Measurements from ENCODE around the gene CD248.
"Not testable (repeated sequence)": the region's sequence is repeated elsewhere in the genome, so short reads cannot be mapped to it uniquely, and the experiment has no call there.

Gene CD248, protein sequence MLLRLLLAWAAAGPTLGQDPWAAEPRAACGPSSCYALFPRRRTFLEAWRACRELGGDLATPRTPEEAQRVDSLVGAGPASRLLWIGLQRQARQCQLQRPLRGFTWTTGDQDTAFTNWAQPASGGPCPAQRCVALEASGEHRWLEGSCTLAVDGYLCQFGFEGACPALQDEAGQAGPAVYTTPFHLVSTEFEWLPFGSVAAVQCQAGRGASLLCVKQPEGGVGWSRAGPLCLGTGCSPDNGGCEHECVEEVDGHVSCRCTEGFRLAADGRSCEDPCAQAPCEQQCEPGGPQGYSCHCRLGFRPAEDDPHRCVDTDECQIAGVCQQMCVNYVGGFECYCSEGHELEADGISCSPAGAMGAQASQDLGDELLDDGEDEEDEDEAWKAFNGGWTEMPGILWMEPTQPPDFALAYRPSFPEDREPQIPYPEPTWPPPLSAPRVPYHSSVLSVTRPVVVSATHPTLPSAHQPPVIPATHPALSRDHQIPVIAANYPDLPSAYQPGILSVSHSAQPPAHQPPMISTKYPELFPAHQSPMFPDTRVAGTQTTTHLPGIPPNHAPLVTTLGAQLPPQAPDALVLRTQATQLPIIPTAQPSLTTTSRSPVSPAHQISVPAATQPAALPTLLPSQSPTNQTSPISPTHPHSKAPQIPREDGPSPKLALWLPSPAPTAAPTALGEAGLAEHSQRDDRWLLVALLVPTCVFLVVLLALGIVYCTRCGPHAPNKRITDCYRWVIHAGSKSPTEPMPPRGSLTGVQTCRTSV

DNA sequence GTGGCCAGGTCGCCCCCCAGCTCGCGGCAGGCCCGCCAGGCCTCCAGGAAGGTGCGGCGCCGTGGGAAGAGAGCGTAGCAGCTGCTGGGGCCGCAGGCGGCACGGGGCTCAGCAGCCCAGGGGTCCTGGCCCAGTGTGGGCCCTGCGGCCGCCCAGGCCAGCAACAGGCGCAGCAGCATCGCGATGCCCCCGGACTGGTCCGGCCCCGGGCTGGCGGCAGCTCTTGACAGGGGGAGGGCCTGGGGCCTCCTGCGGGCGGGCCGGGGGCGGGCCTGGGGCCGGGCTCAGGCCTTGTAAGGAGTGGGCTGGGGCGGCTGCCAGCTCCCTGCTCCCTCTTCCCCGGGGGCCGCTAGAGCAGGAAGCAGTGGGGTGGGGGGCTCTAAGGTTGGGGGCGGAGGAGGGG, at the start of gene CD248:
Gene CD248, minus strand, starts transcription at position 196 of the 403 bp plus-strand sequence. Its CDS starts 17 bp downstream, at position 179.
- DNase-seq = no peak

DNA sequence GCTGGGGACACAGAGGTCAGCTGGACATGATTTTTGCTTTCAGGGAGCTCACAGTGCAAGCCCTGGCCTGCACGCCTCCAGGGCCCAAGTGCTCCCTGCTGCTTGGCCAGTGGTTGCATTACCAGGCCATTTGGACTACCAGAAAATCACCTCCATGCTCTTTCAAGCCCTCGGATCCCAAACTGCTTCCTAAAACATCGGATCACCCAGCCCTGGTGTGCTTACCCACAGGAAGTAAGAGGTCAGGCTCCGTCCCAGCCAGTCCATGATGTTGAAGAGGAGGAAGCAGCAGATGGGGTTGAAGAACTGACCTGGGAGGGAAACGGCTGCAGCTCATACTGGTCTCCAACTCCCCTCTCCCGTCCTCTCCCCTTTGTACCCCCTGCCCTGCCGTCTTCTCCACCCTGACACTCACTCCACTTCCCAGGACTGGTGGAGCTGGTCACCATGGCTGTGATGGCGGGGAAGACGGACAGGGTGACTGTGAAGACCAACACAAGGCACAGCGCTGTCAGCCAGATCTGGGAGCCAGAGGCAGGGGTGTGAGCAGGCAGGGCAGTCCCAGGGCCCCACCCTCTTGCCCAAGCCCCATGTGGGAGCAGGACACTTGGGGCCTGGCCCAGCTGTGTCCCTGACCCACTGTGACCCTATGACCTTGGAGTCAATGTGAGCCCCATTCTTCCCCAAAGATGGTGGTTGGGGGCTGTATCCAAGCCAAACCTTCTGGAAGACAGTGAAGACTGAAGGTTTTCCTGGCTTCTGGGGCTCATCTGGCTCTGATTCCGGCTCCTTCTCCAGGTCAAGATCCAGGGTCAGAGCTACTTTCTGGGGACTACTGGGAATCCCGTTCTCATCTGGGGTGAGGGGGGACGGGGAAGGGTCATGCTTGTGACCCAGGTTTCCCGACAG, 49.1 kb upstream of the CD248 start:
- DNase-seq = no peak

DNA sequence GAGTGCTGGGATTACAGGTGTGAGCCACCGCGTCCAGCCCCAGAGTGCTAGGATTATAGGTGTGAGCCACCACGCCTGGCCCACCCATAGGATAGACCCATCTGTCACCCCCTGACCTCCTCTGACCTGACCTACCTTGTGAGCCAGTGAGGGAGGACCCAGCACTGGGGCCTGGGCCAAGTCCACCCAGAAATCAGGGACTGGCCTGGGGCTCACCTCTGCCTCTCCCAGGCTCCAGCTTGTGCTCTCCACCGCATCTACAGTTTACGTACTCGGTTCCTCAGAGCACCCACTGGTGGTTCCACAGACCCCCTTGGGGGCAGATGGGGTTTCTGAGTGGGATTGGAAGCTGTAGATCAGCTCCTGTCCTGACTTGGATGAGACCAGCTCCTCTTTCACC, 48.3 kb upstream of the CD248 start:
- no peak for DNase-seq

DNA sequence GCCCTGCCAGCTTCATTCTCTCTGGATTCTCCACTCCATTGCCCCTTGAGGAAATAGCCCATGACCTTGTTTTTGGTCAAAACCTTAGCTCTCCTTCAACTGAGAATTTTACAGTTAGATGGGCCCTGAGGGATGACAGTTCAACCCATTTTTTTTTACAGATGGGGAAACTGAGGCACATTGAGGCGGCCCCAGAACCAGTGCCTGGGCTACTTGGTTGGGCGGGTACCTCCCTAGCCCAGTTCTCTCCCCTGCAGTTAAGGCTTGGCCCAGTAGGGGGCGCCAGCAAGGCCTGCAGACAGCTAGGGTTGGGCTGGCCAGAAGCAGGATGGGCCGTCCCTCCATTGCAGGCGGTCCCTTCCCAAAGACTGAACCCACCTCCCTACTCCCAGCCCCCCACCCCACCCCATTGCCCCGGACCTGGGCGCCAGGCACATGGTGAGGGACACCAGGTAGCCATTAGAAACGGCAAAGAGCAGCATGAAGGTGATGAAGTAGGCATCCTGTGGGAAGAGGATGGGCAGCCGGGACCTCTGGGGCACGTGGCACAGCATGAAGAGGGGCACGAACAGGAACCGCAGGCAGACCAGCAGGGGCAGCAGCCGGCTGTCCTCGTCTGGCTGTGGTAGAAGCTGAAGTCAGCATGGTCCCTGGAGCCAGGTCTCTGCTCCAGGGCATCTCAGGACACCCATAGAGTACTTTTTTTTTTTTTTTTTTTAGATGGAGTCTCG, 47.1 kb upstream of the CD248 start:
- peak in 1 of 2 donors; percentile 18 for DNase-seq

DNA sequence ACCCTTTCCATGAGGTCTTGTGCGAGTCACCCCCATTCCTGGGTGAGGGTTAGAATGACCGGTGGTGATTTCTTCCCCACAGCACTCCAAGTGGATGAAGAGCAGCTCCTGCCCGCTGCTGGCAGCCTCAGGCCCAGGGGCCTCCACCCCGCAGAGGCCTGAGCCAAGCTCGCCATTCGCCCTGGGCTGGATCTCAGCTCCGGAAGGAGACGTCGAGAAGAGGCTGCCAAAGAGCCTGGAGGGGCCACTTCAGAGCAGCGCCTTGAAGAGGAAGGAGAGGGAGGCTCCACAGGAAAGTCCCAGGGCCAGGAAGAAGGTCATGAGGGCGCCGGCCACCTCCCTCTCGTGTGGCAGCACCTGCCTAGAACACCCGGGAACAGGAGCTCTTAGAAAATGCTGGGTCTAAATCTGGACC, 46.4 kb upstream of the CD248 start:
- no peak for DNase-seq

DNA sequence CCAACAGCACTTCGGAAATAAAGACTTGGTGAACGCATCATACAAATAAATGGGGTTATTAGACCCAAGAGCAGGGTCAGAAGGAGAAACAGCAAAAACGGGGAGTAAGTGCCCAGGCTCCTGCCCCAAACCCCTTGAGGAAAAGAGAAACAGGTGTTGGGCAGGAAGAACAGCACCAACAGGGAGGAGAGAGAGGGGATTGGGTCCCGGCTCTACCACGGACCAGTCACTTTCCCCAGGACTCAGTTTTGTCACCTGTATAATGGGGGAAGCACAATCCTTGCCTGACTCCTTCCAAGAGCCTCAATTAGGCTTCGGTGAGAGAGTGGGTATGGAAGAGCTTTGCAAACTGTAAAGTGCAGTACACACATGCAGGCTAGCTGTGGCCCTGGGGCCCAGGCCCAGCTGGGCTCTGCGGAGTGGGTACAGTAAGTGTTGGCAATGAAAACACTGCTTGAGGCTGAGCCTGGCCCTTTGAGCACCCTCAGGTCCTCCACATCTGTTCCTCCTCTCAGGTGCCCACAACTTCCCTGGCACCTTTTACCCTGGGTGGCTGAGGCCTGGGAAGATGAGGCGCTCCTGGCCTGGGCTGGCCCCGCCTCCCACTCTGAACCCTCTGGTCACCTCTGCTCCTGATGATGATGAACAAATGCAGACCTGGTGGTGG, 45.8 kb upstream of the CD248 start:
- DNase-seq = no peak

DNA sequence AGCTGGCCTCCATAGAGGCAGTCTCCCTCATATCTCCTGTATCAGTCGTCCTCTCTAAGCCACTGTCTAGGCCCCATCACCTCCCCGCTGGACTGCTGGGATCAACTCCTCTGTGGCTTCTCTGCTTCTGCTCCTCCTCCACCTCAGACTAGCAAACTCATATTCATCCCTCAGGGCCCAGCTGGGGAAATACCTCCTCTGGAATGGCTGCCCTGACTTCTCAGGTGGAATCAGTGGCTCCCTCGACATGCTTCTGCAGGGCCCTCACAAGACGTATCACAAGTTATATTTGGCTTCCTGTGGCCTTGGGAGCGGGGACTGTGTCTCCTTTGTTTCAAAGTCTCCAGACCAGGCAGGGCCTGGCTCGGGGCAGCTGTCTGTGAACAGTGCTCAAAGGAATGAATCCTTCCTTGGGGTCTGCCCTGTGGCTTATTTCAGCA, 44.7 kb upstream of the CD248 start:
- DNase-seq = no peak

DNA sequence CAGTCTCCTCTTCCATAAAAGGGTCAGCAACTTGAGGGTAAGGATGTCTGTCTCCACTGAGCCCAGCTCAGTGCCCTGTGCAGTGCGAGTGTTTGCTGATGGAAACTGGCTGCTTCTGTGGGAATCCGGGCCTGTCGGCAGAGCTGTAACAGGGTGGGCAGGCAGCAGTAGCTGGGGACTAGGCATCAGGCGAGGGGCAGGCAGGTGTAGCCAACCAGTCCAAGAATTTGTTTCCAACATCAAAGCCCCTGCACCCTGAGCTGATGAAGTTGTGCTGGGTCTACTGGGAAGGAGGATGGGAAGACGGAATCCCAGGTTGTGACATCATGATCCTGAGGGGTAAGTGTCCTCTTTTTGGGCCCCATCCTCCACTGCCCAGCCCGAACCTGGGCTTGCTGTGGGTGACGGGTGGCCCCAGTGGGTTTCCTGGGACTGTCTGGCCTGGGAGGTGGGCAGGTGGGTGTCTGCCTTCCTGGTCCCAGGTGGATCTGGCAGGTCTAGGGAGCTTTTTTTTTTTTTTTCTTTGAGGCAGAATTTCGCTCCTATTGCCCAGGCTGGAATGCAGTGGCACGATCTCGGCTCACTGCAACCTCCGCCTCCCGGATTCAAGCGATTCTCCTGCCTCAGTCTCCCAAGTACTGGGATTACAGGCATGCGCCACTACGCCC, 43.7 kb upstream of the CD248 start:
- DNase-seq = no peak

DNA sequence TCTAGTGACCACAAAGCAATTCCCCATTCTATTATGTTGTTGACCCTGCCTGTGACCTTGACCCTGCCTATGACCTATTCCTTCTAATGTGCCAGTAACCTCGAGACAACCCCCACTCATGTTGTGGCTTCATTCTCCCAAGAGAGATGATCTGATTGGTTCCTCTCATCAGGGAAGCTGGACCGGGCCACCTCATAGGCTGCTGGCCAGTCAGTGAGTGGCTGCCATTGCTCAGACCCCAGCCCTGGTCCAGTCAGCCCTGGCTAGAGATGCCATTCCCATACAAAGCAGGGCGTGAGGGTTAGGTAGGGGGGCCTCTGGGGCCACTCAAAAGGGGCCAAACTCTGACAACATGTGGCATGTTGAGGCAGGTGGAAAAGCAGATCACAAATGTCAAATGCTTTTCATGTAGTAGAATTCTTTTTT, 42.8 kb upstream of the CD248 start:
- no peak for DNase-seq

DNA sequence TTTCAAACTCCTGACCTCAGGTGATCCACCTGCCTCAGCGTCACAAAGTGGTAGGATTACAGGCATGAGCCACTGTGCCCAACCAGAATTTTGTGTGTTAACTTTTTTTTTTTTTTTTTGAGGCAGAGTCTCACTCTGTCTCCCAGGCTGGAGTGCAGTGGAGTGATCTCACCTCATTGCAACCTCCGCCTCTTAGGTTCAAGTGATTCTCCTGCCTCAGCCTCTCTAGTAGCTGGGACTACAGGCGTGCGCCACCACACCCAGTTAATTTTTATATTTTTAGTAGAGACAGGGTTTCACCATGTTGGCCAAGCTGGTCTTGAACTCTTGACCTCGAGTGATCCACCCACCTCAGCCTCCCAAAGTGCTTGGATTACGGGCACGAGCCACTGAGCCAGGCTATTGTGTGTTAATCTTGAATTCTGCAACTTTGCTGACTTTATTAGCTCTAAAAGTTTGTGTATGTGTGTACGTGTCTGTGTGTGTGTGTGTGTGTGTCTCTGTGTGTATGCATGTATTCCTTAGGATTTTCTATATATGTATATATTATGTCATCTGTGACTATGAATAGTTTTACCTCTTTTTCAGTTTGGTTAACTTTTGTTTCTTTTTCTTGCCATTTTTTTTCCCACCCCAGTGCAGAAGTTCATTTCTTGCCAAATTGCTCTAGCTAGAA, 33.9 kb upstream of the CD248 start:
- not testable (repeated sequence) for DNase-seq

DNA sequence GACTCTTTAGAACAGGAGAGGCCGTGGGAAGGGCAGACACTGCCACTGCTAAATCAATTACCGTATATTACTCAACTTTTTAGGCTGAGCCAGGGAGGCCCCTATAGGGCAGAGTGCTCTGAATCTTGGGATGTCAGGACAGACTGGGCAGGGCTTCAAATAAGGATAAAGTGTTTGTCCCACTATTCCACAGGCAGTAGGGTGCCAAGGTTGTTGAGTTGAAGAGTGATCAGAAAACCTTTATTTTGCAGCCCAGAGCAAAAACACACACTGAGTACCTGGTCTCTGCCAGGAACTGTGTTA, 32.2 kb upstream of the CD248 start:
- DNase-seq = no peak

DNA sequence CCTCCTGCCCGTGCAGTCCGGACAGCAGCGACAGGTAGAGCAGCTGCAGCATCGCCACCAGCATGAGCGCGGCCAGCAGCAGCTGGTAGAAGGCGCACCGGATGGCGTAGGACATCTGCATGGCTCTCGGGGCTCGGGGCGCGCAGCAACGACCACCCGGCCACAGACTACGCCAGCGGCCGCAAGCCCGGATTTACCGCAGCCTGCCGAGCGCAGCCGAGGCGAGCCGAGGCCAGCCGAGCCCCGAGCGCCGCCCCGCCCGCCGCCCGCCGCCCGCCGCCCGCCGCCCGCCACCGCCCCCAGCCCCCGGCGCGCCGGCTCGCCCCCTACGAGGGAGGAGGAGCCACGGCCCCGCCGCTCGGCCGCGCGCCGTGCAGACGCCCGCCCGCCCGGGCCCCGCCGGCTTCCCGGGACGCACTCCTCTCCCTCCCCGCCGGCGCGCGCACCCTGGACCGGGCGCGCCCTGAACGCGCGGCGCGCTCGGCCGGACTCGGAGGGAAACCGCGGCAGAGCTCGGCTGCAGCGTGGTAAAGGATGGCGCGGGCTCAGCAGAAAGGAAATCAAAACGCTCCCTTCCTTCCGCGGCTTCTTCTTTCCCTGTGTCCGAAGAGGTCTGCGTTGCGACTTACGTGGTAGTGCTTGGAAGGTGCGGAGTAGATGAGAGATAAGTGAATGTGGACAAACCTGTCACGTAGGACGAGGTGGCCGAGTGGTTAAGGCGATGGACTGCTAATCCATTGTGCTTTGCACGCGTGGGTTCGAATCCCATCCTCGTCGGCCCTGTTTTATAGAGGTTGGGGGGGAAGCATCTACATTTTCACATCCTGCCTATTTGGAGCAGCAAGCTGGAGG, 30.8 kb upstream of the CD248 start, which contains the start of gene B4GAT1:
Gene B4GAT1, minus strand, starts transcription at position 205 of the 852 bp plus-strand sequence. Its CDS starts 84 bp downstream, at position 121.
- DNase-seq = peak; percentile 50 to 81

DNA sequence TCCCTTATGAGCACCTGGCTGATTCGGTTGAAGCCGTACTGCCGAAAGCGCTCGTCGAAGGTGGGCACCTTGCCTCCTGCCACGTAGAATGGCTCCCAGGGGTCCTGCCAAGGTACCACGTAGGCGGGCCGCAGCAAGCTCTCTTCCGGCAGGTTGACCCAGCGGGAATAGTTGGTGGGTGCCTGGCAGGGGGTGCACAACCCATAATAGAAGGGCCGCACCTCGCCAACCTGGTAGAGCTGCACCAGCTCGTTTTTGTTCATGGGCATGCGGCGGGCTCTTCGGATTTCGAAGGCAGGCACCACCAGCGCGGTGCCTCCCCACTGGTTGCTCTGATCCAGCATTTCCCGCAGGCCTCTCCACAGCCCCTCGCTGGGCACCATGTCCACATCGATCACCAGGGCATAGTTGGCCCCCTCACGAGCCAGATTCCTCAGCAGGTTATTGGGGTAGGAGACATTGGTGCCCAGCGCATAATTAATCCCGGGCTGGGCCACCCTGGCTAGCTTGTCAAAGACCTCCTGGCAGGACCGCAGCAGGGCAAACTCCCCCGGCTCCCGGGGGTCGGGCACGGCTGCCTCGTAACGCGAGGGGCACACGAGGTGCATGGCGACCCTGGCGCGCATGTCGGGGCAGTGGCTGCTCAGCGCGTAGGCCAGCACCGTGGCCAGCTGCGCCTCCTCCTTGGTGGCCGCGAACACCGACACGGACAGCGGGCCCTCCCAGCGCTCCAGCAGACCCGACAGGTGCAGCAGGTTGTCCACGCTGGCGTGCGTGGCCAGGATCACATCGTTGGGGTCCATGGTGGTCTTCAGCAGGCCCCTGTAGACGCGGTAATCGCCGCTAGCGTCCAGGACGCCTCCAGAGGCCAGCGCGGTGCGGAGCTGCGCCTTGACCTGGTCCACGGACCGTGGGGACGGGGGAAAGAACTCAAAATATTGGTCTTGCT, 29.9 kb upstream of the CD248 start:
- DNase-seq = no peak

DNA sequence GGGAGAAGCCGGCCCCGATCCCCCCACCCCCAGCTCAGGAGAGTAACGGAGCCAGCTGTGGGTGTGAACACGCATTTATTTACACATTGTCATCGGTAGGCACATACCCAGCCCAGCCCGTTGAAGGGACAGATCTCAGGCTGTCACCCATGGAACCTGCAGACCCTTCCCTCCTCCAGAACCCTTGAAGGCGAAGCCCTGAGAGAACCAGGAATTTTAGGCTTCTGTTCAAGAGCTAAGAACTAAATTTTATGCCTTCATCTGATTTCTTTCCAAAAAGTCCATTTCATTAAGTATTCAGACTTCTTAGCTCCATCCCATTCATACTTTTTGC, 28.4 kb upstream of the CD248 start:
- no peak for DNase-seq

DNA sequence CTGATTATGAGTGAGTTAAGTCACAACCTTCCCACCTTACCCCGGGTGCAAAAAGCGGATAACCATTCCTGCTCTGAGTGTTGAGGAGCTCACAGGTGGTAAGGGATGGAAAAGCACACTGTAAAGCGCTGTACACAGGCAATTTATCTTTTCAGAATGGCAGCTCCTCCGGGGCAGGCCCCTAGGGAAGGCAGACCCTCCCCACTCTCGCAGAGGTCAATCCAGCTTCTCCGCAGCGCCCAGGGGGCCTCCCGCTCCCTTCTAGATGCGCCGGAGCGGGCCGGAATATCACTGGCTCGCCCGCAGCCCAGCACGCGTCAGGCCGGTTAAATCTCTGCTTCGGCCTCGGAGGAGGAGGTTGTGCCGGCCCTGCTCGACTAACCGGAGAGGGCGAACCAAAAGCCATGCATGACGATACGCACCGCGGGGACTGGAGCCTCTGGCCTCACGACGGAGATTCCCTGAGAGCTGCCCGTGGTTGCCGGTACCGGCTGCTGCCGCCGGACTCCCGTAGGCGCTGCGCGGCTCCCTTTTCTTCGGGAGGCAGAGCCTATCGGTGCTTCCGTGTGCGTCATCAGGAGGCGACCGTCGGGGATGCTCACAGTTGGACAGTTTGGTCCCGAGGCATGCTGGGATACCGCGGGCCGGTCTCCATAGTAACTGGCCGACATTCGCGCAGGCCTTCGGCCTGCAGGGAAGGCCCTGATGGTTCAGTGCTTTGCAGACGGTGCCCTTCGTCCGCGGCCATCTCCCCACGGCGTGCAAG, 27.9 kb upstream of the CD248 start, which contains the start of gene BRMS1:
Gene BRMS1, minus strand, starts transcription at position 555 of the 766 bp plus-strand sequence. CDS start 2,870 bp downstream, outside the sequence.
- peak; percentile 86 to 92 for DNase-seq

DNA sequence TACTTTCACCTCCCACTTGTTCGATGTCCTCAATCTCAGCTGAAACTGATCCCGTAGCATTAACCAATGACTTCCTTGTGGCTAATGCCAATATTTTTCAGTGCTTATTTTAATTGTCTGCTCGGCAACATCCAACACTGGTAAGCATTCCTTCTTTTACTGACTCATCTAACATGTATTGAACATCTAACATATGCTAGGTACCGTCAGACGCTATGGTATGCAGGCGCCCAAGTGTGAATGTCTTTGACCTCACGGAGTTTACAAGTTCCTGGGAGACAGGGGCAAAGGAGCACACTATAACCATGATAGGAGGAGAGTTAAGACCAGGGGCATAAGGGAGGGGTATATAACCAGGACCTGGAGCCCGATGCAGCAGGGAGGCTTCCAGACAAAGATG, 26.3 kb upstream of the CD248 start:
- no peak for DNase-seq

DNA sequence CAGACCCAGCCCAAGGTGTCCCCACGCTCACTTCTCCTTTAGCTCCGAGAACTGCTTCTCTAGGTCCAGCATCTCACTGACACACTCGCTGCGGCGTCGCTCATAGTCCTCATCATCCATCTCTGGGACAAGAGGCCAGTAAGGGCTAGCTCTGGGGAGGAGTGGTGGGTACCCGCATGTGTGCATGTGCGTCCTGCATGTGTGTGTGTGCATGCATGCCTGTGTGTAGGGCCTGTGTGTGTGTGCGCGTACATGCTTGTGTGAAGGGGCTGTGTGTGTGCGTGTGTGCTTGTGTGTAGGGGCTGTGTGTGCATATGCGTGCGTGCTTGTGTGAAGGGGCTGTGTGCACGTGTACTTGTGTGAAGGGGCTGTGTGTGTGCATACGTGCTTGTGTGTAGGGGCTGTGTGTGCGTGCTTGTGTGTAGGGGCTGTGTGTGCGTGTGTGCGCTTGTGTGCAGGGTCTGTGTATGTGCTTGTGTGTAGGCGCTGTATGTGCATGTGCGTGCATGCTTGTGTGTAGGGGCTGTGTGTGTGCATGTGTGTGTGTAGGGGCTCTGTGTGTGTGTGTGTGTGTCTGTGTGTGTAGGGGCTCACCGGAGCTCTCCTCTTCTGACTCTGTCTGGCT, 24.8 kb upstream of the CD248 start:
- DNase-seq = no peak

Data from bone marrow (tissue), 2 donors.